BLaER1 (cell line): ENCODE measurements around the gene EPHB2.

ENCODE experiments used
- H3K27ac ChIP-seq: shearing (Covaris generic); formaldehyde crosslinking; 2 replicates; pipeline ENCODE4 v1.8.1; 2022
- H3K27me3 ChIP-seq: shearing (Covaris generic); formaldehyde crosslinking; 2 replicates; pipeline ENCODE4 v1.8.1; 2022
- H3K36me3 ChIP-seq: shearing (Covaris generic); formaldehyde crosslinking; 2 replicates; pipeline ENCODE4 v1.8.1; 2022
- H3K4me1 ChIP-seq: shearing (Covaris generic); formaldehyde crosslinking; 2 replicates; pipeline ENCODE4 v1.8.1; 2022
- H3K4me2 ChIP-seq: shearing (Covaris generic); formaldehyde crosslinking; 2 replicates; pipeline ENCODE4 v1.8.1; 2022
- H3K4me3 ChIP-seq: shearing (Covaris generic); formaldehyde crosslinking; 2 replicates; pipeline ENCODE4 v1.8.1; 2022
- H3K9ac ChIP-seq: shearing (Covaris generic); formaldehyde crosslinking; 2 replicates; pipeline ENCODE4 v1.8.1; 2022
- H3K9me3 ChIP-seq: shearing (Covaris generic); formaldehyde crosslinking; 2 replicates; pipeline ENCODE4 v1.8.1; 2022
- H4K20me1 ChIP-seq: shearing (Covaris generic); formaldehyde crosslinking; 2 replicates; pipeline ENCODE4 v1.8.1; 2022
- Cebpa-rat ChIP-seq: shearing (Covaris generic); IDR thresholded peaks from 2 replicates; pipeline ENCODE4 v1.8.1; 2022

The EPHB2 gene

DNA sequence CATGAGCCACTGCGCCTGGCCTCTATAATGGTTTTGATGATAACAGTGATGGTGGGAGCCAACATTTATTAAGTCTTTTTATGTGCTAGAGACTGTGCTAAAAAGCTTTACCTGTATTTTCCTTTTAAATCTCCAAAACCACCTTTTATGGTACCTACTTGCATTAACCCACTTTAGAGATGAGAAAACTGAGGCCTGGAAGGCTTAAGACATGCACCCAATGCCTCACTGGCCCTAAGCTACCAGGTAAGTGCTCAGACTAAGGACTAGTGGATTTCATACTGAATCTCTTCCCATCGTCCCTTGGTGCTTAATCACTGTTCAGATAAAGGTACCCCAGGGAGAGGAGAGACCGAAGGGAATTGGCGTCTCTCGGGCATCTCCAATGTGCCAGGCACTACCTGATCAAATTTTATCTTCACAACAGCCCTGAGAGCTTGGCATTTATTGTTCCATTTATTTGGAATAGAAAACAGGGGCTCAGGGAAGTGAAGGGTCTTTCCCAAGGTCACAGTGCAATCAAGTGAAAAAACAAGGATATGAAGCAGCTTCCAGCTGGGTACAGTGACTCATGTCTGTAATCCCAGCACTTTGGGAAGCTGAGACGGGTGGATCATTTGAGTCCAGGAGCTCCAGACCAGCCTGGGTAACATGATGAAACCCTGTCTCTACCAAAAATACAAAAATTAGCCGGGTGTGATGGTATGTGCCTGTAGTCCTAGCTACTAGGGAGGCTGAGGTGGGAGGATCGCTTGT, 177.9 kb downstream of the EPHB2 start:
- Histone ChIP-seq H3K27ac (no peak overlapping the region), H3K27me3 (no peaks in the 10 kb centered on the region), H3K4me1 (peaks cover 28% of the 10 kb centered on the region), H3K4me3 (no peak overlapping the region), H3K9ac (no peak overlapping the region), H4K20me1 (no peaks in the 10 kb centered on the region), H3K4me2 (no peak overlapping the region), H3K9me3 (no peaks in the 10 kb centered on the region), H3K36me3 (no peaks in the 10 kb centered on the region)
- no peak for TF ChIP-seq Cebpa-rat

DNA sequence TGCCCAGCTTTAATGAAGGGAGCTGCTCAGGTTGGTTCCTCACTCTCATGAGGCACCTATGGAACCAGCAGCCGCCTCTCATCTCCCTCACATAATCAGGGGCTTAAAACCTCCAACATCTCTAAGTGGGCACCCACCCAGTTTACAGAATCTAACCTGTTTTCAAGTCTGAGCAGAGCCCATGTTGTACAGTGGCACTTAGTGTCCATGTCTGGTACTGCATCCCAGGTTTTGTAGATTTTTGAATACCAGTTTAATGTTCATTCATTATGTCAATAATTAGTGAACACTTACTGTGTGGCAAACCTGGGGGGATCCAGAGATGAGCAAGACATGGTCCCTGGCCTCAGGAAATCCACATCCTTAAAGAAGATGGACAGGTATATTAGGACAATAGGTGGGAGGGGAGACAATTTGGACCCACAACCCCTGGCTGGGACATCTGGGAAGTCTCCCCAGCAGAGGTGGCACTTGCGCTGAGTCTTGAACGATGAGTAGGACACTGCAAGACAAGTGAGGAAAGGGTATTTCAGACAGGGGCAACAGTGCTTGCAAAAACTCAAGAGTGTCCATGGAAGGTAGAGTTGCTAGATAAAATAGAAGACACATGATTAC, 178.7 kb downstream of the EPHB2 start:
- Histone ChIP-seq H3K27ac (no peak overlapping the region), H3K27me3 (no peaks in the 10 kb centered on the region), H3K9ac (no peak overlapping the region), H3K36me3 (no peaks in the 10 kb centered on the region), H4K20me1 (no peaks in the 10 kb centered on the region), H3K4me3 (no peak overlapping the region), H3K4me1 (peaks cover 35% of the 10 kb centered on the region), H3K4me2 (no peak overlapping the region), H3K9me3 (no peaks in the 10 kb centered on the region)
- no peak for TF ChIP-seq Cebpa-rat

DNA sequence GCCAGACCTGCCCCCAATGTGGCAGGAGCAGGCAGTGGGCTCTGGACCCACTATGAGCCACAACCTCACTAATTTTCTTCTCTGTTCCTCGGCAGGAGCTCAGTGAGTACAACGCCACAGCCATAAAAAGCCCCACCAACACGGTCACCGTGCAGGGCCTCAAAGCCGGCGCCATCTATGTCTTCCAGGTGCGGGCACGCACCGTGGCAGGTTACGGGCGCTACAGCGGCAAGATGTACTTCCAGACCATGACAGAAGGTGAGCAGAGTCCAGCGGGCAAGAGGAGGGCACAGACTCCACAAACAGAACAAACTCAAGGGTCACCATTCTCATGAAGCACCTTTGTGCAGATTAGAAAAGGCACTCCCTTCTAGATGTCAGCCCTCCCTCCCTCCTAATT, 182.2 kb downstream of the EPHB2 start:
- peaks cover 17% of the 10 kb centered on the region for H3K4me1 ChIP-seq
- H3K9me3 ChIP-seq = no peaks in the 10 kb centered on the region
- H3K4me3 ChIP-seq = no peak overlapping the region
- no peaks in the 10 kb centered on the region for H3K36me3 ChIP-seq
- no peak for TF ChIP-seq Cebpa-rat
- H3K4me2 ChIP-seq = peak overlapping the region; percentile 30
- H3K9ac ChIP-seq = no peak overlapping the region
- H4K20me1 ChIP-seq = no peaks in the 10 kb centered on the region
- H3K27ac ChIP-seq = no peak overlapping the region
- no peaks in the 10 kb centered on the region for H3K27me3 ChIP-seq

DNA sequence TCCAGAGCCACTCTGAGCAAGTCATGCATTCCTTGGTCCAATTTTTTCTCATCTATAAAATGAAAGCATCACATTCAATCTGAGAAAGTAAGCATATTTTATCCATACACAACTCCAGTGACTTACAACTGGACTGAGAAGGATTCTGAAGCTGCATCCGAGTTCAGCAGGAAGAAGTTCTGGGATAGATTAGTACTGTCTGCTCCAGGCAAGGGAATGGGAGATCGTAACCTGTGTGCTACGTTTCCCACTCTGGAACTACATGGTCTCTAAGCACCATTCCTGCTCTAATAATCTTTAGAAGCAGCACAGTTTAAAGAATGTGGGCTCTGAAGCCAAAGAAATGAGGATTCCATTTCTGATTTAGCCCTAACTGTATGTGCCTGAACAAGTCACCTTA, 182.7 kb downstream of the EPHB2 start:
- H3K4me1 ChIP-seq = peaks cover 17% of the 10 kb centered on the region

DNA sequence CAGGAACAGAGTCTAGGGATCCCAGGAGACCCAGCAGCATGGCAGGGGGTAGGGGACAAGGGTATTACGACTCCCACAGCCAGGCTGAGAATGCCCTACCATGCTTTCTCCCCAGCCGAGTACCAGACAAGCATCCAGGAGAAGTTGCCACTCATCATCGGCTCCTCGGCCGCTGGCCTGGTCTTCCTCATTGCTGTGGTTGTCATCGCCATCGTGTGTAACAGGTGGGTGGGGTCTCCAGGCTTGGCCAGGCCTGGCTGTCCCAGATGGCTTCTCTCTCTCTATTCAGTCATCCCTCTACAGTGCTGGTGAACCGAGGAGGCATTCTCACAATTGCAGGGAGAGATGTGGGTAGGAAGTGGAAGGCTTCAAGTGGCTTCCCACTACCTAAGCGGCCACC, 184.7 kb downstream of the EPHB2 start:
- no peak overlapping the region for H3K4me3 ChIP-seq
- H3K9me3 ChIP-seq = no peaks in the 10 kb centered on the region
- peaks cover 3% of the 10 kb centered on the region for H3K27me3 ChIP-seq
- no peak overlapping the region for H3K4me2 ChIP-seq
- no peak for TF ChIP-seq Cebpa-rat
- H3K4me1 ChIP-seq = peaks cover 19% of the 10 kb centered on the region
- no peak overlapping the region for H3K27ac ChIP-seq
- no peaks in the 10 kb centered on the region for H4K20me1 ChIP-seq
- no peaks in the 10 kb centered on the region for H3K36me3 ChIP-seq
- no peak overlapping the region for H3K9ac ChIP-seq

More for the DNA sequence above, 182.7 kb downstream of the EPHB2 start:
- Histone ChIP-seq H3K27me3 (no peaks in the 10 kb centered on the region), H3K36me3 (no peaks in the 10 kb centered on the region), H3K9ac (no peak overlapping the region), H3K4me3 (no peak overlapping the region), H3K27ac (no peak overlapping the region), H3K9me3 (no peaks in the 10 kb centered on the region), H3K4me2 (peak overlapping the region; percentile 30; the same call in 1 of the 2 replicates), H4K20me1 (no peaks in the 10 kb centered on the region)
- TF ChIP-seq Cebpa-rat = no peak

DNA sequence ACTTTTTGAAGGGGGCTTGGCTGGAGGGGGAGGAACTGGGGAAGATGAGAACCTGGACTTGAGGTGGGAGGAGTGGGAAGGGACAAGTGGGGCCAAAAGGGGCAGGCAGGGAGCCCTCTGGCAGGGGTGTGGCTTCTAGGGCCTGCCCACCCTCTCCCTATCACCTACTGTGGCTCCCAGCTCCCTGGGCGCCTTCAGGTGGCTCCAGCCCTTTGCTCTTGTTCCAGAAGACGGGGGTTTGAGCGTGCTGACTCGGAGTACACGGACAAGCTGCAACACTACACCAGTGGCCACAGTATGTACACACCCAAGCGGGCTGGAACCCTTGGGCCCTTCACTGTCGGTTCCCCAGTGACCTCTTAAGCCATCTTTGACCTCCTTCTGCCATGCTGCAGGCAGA, 185.5 kb downstream of the EPHB2 start:
- Histone ChIP-seq H3K4me3 (no peak overlapping the region), H3K27ac (no peak overlapping the region), H3K9ac (no peak overlapping the region), H3K9me3 (no peaks in the 10 kb centered on the region), H3K36me3 (no peaks in the 10 kb centered on the region), H3K27me3 (peaks cover 12% of the 10 kb centered on the region), H4K20me1 (no peaks in the 10 kb centered on the region), H3K4me1 (peaks cover 25% of the 10 kb centered on the region), H3K4me2 (no peak overlapping the region)
- TF ChIP-seq Cebpa-rat = no peak

DNA sequence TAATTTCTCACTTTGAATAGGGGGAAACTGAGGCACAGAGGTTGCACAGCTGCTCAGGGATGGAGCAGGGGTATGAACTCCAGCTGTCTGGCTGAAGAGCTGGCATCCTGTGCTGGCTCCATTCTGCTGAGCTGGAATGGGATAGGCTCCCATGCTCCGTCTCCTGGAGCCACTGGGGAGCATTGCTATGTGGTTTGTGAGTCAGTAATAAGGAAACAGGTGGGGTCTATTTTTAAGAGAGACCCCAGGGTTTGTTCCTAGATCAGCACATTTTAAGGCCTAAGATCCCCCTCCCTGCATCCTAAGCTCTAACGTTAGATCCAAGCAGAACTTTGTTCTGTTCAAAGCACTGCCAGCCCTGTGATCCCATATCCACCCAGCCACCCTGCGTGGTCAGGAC, 189.8 kb downstream of the EPHB2 start:
- TF ChIP-seq Cebpa-rat = no peak
- Histone ChIP-seq H3K4me1 (peaks cover 8% of the 10 kb centered on the region), H3K4me2 (peak overlapping the region; percentile 44), H3K27me3 (peaks cover 32% of the 10 kb centered on the region), H3K9me3 (no peaks in the 10 kb centered on the region), H3K36me3 (no peaks in the 10 kb centered on the region), H4K20me1 (no peaks in the 10 kb centered on the region), H3K4me3 (no peak overlapping the region), H3K9ac (no peak overlapping the region), H3K27ac (no peak overlapping the region)

DNA sequence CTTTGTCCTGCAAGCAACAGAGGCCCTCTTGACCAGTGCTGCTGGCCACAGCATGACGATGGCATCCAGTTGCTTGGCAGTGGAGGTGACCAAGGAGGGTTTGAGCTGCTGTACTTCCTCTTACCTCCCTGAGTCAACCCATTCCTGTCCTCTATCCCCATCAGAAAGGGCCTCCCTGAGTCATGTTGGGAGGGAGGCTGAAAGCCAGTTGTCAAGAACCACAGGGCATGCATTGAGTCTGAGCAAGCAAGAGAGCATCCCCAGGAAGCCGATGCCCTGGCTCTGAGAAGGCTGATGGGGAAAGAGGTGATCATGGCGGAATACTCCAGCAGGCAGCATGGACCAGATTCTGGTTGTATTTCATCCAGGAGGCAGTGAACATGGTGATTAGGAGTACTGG, 192.5 kb downstream of the EPHB2 start:
- H4K20me1 ChIP-seq = no peaks in the 10 kb centered on the region
- H3K27ac ChIP-seq = no peak overlapping the region
- no peak overlapping the region for H3K4me3 ChIP-seq
- no peak overlapping the region for H3K4me2 ChIP-seq
- peaks cover 22% of the 10 kb centered on the region for H3K4me1 ChIP-seq
- no peaks in the 10 kb centered on the region for H3K9me3 ChIP-seq
- TF ChIP-seq Cebpa-rat = no peak
- H3K27me3 ChIP-seq = peaks cover 32% of the 10 kb centered on the region
- no peak overlapping the region for H3K9ac ChIP-seq
- no peaks in the 10 kb centered on the region for H3K36me3 ChIP-seq

DNA sequence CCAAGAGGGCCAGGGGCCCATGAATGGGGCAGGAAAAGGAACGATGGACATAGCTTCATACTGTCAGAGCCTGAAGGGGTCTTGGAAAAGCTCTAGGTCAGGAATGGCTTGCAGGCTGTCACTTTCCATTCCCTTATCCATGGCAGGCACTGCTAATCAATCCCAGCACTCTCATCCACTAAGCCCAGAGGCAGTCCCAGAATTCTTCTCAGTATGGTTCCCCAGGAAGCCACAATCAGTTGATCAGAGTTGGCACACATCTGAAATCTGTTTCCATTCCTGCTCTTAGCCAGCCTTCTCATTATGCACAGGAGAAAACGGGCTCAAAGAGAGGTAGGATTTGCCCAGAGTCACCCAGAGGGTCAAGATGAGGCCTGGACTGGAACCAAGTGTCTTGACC, 196.3 kb downstream of the EPHB2 start:
- peaks cover 12% of the 10 kb centered on the region for H3K27me3 ChIP-seq
- H3K4me3 ChIP-seq = no peak overlapping the region
- H3K4me2 ChIP-seq = peak overlapping the region; percentile 73
- H3K27ac ChIP-seq = no peak overlapping the region
- H3K4me1 ChIP-seq = peaks cover 27% of the 10 kb centered on the region
- TF ChIP-seq Cebpa-rat = no peak
- no peak overlapping the region for H3K9ac ChIP-seq
- no peaks in the 10 kb centered on the region for H4K20me1 ChIP-seq
- no peaks in the 10 kb centered on the region for H3K36me3 ChIP-seq
- no peaks in the 10 kb centered on the region for H3K9me3 ChIP-seq

DNA sequence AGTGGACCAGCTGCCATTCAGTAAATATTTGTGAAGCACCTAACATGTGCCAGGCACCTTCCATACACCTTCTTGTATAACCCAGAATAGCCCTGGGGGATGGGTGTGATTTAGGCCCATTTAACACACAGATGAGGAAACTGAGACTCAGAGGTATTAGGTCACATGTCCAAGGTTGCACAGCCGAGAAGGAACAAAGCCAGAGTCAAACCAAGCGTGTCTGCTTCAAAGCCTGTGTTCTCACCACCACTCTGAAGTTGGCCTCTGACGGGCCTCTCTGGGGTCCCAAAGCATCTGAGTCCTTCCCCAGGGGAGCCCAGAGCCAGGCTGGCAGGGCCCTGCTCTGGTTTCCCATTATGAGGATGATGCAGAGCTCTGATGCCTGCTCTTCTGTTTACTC, 196.9 kb downstream of the EPHB2 start:
- Histone ChIP-seq H3K27me3 (peaks cover 7% of the 10 kb centered on the region), H3K9ac (no peak overlapping the region; the same call in 1 of the 2 replicates), H3K4me1 (peaks cover 29% of the 10 kb centered on the region), H3K36me3 (no peaks in the 10 kb centered on the region), H3K27ac (no peak overlapping the region), H3K9me3 (no peaks in the 10 kb centered on the region), H3K4me2 (peak overlapping the region; percentile 73), H4K20me1 (no peaks in the 10 kb centered on the region), H3K4me3 (no peak overlapping the region)
- TF ChIP-seq Cebpa-rat = no peak
